SIG-M5 treated with dmso at 0.1 percent for 504 hours (cell line): ENCODE data around the gene HOXA6.
A peak's percentile ranks its signal among the peaks of the same experiment; 100 is the strongest.

Experiments
- DNase-seq: peaks from one replicate; lab custom pipeline; 2025; ENCODE audit not compliant: unreplicated experiment; lab: John Stamatoyannopoulos, UW

Gene HOXA6

DNA sequence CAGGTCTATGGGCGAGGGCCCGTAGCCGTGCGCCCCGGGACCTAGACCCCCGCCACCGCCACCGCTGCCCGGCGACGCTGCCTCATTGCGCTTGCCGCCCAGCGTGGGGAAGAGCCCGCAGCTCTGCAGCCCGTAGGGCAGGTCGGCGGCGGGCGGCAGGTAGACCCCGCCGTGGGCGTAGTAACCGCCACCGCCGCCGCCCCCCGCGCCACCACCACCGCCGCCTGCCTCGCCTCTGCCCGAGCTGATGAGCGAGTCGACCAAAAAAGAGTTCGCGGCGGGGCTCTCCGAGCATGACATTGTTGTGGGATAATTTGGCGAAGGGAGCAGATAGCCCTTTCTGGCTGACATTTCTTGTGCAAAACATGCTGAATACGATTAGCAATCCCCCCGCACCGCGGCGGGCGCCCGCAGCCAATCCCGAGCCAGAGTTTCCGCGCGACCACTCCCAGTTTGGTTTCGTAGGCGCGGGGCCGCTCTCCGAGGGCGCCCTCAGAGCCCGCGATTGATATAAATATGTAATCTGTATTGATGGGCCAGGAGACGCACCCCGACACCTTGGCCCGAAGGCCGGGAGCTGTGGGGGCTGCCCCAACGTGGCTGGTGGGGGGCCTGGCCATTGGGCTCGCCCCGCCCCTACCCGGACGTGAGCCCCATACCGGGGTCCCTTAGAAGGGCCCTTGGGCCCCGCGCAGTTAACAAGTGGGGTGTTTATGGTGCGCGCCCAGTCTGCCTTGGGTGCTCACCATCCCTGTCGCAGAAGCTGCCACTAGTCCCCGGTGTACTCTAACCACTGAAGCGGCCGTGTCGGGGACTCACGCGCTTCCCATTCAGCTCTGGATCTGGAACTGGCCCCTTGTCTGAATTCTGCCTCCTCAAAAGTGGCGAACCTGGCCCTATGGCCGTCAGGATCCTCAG lies 26.6 kb upstream of the HOXA6 start, which contains the start of gene HOXA10:
HOXA10 (minus strand) TSS at position 365 of the 918 bp plus-strand sequence; CDS start at position 351, 14 bp downstream.
- no peak for DNase-seq

- DNase-seq = no peak
Measured at GRCh38 chr7:27173511-27173955, 26.0 kb upstream of the HOXA6 start.

GRCh38 chr7:27172823-27173510 lies 25.4 kb upstream of the HOXA6 start:
- DNase-seq = no peak

- no peak for DNase-seq
Measured at GRCh38 chr7:27172315-27172774, 24.8 kb upstream of the HOXA6 start.

GRCh38 chr7:27171637-27172314 lies 24.2 kb upstream of the HOXA6 start:
- no peak for DNase-seq

GRCh38 chr7:27171325-27171636 lies 23.7 kb upstream of the HOXA6 start:
- DNase-seq = no peak

DNA sequence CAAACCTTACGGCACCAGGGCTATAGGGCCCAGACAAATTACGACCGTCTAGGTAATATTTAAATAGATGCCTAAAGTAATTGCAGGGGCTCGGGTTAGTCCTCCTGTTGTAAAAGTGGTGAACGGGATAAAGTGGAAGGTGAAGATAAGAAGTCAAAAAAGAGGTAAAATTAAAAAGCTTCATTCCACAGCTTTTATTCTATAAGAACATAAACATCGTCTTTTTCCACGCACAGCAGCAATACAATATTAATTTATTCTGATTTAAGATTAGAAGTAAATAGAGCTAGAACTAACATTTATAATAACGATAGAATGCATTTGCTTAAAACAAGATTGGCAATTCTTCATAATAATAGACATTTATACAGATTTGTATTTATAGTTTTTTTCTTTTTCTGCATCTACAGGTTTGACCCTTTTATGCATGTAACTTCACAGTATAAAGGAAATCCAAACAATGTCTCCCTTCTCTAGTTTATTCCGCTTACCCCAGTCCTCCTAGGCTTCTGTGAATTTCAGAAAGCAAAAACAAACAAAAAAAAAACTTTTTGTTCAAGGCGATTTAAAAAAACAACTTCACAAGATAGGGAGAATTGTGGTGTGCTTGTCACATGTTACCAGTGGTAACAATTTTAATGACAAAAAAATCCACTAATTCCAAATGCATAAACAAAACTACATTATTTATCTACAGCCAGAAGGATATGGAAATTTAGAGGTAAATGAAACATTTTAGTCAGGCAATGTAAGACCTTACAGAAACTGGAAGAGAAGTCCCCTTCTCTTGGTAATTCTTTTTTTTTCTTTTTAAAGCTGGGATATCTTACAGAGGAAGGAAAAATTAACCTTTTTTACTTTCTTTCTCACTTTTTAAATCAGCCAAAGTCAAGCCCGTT lies 23.1 kb upstream of the HOXA6 start:
- no peak for DNase-seq

GRCh38 chr7:27169658-27170425 lies 22.3 kb upstream of the HOXA6 start:
- no peak for DNase-seq

DNA sequence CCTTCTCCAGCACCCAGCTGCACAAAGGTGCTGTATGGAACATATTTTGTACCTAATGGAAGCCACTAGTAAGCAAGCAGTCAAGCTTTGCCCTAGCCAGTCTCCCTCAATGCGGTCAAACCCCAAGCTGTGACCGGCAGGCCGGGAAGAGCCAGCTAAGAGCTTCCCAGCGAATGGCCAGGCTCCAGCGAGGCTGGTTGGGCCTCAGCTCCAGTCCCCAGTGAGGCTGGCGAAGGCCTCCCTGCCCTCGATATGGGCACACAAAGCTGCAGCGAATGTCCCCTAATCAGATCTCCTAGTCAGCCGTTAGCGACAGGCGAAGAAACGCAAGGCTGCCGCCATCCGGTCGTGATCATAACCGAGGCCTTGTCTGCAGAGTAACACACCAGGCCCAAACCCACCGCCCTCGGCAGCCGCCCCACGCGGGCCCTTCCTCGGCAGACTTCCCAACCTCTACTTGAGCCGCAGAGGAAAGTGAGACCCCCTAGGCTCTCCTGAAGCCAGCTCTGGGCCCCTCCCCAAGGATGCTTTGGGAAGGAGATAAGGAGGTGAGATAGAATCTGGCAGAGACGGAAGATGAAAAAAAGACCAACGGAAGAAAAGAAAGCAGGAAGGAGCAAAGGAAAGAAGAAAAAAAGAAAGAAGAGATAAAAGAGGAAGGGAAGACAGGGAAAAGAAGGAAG lies 20.8 kb upstream of the HOXA6 start:
- DNase-seq = no peak

- no peak for DNase-seq
Measured at GRCh38 chr7:27167916-27168264, 20.3 kb upstream of the HOXA6 start.

- no peak for DNase-seq
Measured at GRCh38 chr7:27166531-27167505, 19.2 kb upstream of the HOXA6 start.

DNA sequence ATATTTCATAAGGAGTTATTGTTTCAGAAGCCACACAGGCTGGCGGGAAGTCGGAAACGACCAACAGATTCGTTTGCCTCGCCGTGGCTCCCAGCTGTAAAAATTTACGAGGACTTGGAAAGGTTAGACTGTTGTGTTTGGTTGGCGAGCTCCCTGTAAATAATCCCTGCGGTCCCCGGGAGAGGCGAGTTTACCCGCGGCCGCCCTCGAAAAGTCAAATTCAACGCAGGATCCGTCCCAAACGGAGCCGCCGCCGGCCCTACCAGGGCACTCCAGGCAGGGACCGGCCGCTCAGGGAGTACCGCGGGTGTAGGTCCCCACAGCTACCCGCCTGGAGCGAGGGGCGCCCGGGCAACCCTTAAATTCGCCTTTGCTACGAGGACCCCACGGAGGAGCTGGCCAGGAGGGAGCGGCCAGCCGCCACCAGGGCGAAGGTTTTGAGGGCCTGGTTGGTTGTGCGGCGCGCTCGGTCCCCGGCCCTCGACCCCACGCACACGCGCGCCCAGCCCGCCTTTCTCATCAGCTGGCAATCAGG lies 18.5 kb upstream of the HOXA6 start:
- no peak for DNase-seq

DNA sequence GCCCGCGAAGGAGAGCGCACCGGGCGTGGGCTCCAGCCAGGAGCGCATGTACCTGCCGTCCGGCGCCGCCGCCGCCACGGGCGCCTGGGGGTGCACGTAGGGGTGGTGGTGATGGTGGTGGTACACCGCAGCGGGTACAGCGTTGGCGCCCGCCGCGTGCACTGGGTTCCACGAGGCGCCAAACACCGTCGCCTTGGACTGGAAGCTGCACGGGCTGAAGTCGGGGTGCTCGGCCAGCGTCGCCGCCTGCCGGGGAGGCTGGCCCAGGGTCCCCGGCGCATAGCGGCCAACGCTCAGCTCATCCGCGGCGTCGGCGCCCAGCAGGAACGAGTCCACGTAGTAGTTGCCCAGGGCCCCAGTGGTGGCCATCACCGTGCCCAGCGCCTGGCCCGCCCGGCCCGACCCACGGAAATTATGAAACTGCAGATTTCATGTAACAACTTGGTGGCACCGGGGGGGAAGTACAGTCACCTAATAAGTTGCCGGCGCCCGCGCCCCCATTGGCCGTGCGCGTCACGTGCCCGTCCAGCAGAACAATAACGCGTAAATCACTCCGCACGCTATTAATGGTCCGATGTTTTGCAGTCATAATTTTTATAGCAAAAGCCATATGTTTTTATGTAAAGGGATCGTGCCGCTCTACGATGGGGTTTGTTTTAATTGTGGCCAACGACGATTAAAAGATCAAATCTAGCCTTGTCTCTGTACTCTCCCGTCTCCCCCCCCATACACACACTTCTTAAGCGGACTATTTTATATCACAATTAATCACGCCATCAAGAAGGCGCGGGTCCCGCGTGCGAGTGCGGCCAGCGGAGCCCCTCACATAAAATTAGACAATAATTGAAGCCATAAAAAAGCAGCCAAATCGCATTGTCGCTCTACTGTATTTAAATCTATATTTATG lies 17.8 kb upstream of the HOXA6 start, which contains the start of gene HOXA9:
HOXA9 (minus strand) TSS at position 449 of the 907 bp plus-strand sequence; CDS start at position 369, 80 bp downstream.
- DNase-seq = peak; percentile 24

DNA sequence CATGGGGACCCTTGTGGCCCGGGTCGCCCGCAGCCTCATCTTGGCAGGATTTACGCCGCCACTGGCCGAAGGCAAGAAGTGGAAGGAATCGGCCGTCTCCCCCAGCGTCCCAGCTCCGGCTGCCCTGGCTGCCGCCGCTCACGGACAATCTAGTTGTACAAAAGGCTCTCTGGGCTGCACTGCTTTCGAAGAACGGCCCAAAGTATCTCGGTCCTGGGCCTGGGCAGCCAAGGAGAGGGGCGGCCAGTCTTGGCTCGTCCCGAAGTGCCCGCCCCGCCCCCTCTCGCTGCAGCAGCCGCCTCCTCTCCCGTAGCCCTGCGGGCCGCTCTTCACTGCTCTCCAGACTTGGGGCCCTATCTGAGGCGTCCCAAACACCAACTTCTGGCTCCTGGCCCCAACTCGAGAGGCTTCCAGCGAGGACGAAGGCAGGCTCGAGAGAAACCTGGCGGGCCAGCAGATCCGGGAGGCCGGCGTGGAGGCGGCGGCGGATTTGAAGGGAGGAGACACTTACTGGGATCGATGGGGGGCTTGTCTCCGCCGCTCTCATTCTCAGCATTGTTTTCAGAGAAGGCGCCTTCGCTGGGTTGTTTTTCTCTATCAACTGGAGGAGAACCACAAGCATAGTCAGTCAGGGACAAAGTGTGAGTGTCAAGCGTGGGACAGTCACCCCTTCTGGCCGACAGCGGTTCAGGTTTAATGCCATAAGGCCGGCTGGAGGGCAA lies 17.0 kb upstream of the HOXA6 start:
- DNase-seq = no peak

- DNase-seq = no peak
Measured at GRCh38 chr7:27164045-27164366, 16.4 kb upstream of the HOXA6 start.
